Upper lobe of left lung (tissue), 6 donors: Measurements from ENCODE around the gene KRTAP5-11. TPM values are rescaled to one million over a fixed set of nuclear protein-coding genes. Genes with fewer than 3 reads are reported as not detected.
"Not testable (repeated sequence)": the region's sequence is repeated elsewhere in the genome, so short reads cannot be mapped to it uniquely, and the experiment has no call there.

Source experiments
- ATAC-seq, 2 donors: fragments of 200-7000 bp; cut with Tn5 transposase; one replicate each; pipeline ENCODE4 v1.9.1; 2022; ENCODE audit warnings: mild to moderate bottlenecking in 2 of 2, moderate library complexity in 2 of 2; ENCODE audit not compliant: low FRiP score in 2 of 2
- DNase-seq, 2 donors: peaks; one replicate each; pipeline ENCODE4 v3.0.0-alpha.2; 2019 to 2020
- H3K27ac ChIP-seq, 4 donors: fragments of 200-600 bp; sonication (generic); one replicate each; pipeline ENCODE4 v1.5.1; 2016 to 2019
- H3K27me3 ChIP-seq, 4 donors: fragments of 200-600 bp; sonication (generic); one replicate each; pipeline ENCODE4 v1.5.1; 2017 to 2019
- H3K36me3 ChIP-seq, 4 donors: fragments of 200-600 bp; sonication (generic); one replicate each; pipeline ENCODE4 v1.5.1; 2016 to 2019
- H3K4me1 ChIP-seq, 4 donors: fragments of 200-600 bp; sonication (generic); one replicate each; pipeline ENCODE4 v1.5.1; 2018 to 2019
- H3K4me3 ChIP-seq, 4 donors: fragments of 200-600 bp; sonication (generic); one replicate each; pipeline ENCODE4 v1.5.1; 2017 to 2019; ENCODE audit warnings: mild to moderate bottlenecking in 2 of 4, moderate library complexity in 1 of 4
- H3K9me3 ChIP-seq, 4 donors: fragments of 200-600 bp; sonication (generic); one replicate each; pipeline ENCODE4 v1.5.1; 2018 to 2019
- CTCF ChIP-seq, 6 experiments: fragments of 450-650 bp in 4 of 6; fragments of 200-600 bp in 2 of 6; sonication (generic) in 2 of 6; IDR thresholded peaks; one replicate each; pipeline ENCODE4 v1.5.1; 2016 to 2019; ENCODE audit warnings: antibody characterized with exemption in 6 of 6
- WGBS, 2 donors: methylation state at CpG; one replicate each; pipeline ENCODE4 v1.1.5; 2017 to 2018; 5-methylcytosine and 5-hydroxymethylcytosine counted together
- total RNA-seq, 6 donors: library from RNA; depleted of rRNA in 4 of 6; stranded (reverse); fragments of >200 nt in 4 of 6; gene quantifications; one replicate each; pipeline versions ENCODE4 v1.1.0 to v1.2.1, GENCODE V29; 2016 to 2021
- donor health status: DM: no; HTN: no; CAD: no; lungs with moderate emphysema.
- donor health status: DM: no; HTN: yes; CAD: no; lungs with severe emphysema.

KRTAP5-11 gene
- total RNA-seq, 6 donors from 2014 or later, result not detected

GRCh38 chr11:71607520-71608216 lies 25.0 kb upstream of the KRTAP5-11 start:
- not testable (repeated sequence) for ATAC-seq, H3K27me3 ChIP-seq, H3K27ac ChIP-seq, H3K36me3 ChIP-seq, H3K9me3 ChIP-seq
- 0 to 4% methylated on average over 4 to 39 of the region's 59 CpGs for WGBS, 2 donors
- peak in 1 of 2 donors; percentile 79 for DNase-seq
- peaks cover 5 to 10% (median 7%) of the 10 kb centered on the region in 4 donors for H3K4me1 ChIP-seq
- peak overlapping the region in 3 of 4 donors; percentile 17 to 32 (median 27) for H3K4me3 ChIP-seq

- peak in 1 of 2 donors; percentile 75 for DNase-seq
- H3K9me3 ChIP-seq, ATAC-seq, H3K27me3 ChIP-seq, H3K36me3 ChIP-seq, H3K27ac ChIP-seq: not testable (repeated sequence)
- Histone ChIP-seq H3K4me3 (peak overlapping the region in 1 of 4 donors; percentile 27), H3K4me1 (peaks cover 5 to 10% (median 7%) of the 10 kb centered on the region in 4 donors)
- 16 to 41% methylated on average over 12 to 41 of the region's 48 CpGs for WGBS, 2 donors
Observed at GRCh38 chr11:71606853-71607519, 24.3 kb upstream of the KRTAP5-11 start.

GRCh38 chr11:71604798-71605488 lies 22.3 kb upstream of the KRTAP5-11 start:
- H3K4me3 ChIP-seq, DNase-seq, H3K9me3 ChIP-seq, ATAC-seq, H3K27ac ChIP-seq, H3K36me3 ChIP-seq, H3K27me3 ChIP-seq: not testable (repeated sequence)
- peaks cover 5 to 10% (median 7%) of the 10 kb centered on the region in 4 donors for H3K4me1 ChIP-seq
- peak in 5 of 6 experiments; percentile 27 to 54 (median 45) for TF ChIP-seq CTCF (IDR thresholded peaks at IDR 0.05)
- 15 to 16% methylated on average over 6 to 12 of the region's 17 CpGs for WGBS, 2 donors

GRCh38 chr11:71603221-71603620 lies 20.5 kb upstream of the KRTAP5-11 start:
- not testable (repeated sequence) for H3K27ac ChIP-seq, H3K4me3 ChIP-seq, H3K27me3 ChIP-seq, ATAC-seq, H3K9me3 ChIP-seq, H3K36me3 ChIP-seq, DNase-seq
- H3K4me1 ChIP-seq, result peaks cover 5 to 10% (median 7%) of the 10 kb centered on the region in 4 donors
- 75 to 77% methylated on average over 2 to 8 of the region's 11 CpGs for WGBS, 2 donors

GRCh38 chr11:71589546-71589920 lies 6.9 kb upstream of the KRTAP5-11 start:
- H3K4me3 ChIP-seq, H3K27ac ChIP-seq, H3K36me3 ChIP-seq, H3K4me1 ChIP-seq, H3K9me3 ChIP-seq, DNase-seq, H3K27me3 ChIP-seq, ATAC-seq: not testable (repeated sequence)
- 68 to 73% methylated on average over 8 of the region's 8 CpGs for WGBS, 2 donors

GRCh38 chr11:71588822-71589545 lies 6.3 kb upstream of the KRTAP5-11 start:
- not testable (repeated sequence) for H3K27me3 ChIP-seq, H3K4me1 ChIP-seq, DNase-seq, H3K27ac ChIP-seq, ATAC-seq, H3K4me3 ChIP-seq, H3K36me3 ChIP-seq, H3K9me3 ChIP-seq
- 57 to 66% methylated on average over 11 of the region's 11 CpGs for WGBS, 2 donors

GRCh38 chr11:71588314-71588713 lies 5.6 kb upstream of the KRTAP5-11 start:
- ATAC-seq, result not testable (repeated sequence)

GRCh38 chr11:71585673-71586072 lies 3.0 kb upstream of the KRTAP5-11 start:
- not testable (repeated sequence) for DNase-seq, H3K27me3 ChIP-seq, H3K36me3 ChIP-seq, H3K4me1 ChIP-seq, H3K27ac ChIP-seq, H3K9me3 ChIP-seq, ATAC-seq, H3K4me3 ChIP-seq
- WGBS, 2 donors, result 89 to 90% methylated on average over 5 of the region's 5 CpGs

More at GRCh38 chr11:71588314-71588713, 5.6 kb upstream of the KRTAP5-11 start:
- not testable (repeated sequence) for H3K4me3 ChIP-seq, H3K36me3 ChIP-seq, H3K9me3 ChIP-seq, H3K27me3 ChIP-seq, H3K4me1 ChIP-seq, H3K27ac ChIP-seq, DNase-seq
- WGBS, 2 donors, result 58 to 79% methylated on average over 3 to 4 of the region's 4 CpGs

GRCh38 chr11:71582969-71583368 lies 294 bp upstream of the KRTAP5-11 start:
- H3K27me3 ChIP-seq, H3K4me3 ChIP-seq, H3K36me3 ChIP-seq, H3K4me1 ChIP-seq, H3K27ac ChIP-seq, H3K9me3 ChIP-seq, DNase-seq, ATAC-seq: not testable (repeated sequence)
- 86 to 90% methylated on average over 2 of the region's 2 CpGs for WGBS, 2 donors
